ENCODE data around the gene CCNE1.
"Not testable (repeated sequence)": the region's sequence is repeated elsewhere in the genome, so short reads cannot be mapped to it uniquely, and the experiment has no call there.

The CCNE1 gene

GRCh38 chr19:29815231-29815630 is 3.4 kb downstream of the CCNE1 start:
- no peak for DNase-seq (ENCODE audit: low read depth)

- peak; percentile 22 for DNase-seq (ENCODE audit: low read depth)
Observed at GRCh38 chr19:29817316-29817715, 5.5 kb downstream of the CCNE1 start.

GRCh38 chr19:29819300-29819699 is 7.5 kb downstream of the CCNE1 start:
- no peak for DNase-seq (ENCODE audit: low read depth)

GRCh38 chr19:29819986-29820385 is 8.2 kb downstream of the CCNE1 start:
- no peak for DNase-seq (ENCODE audit: low read depth)

GRCh38 chr19:29823581-29824330 is 12.0 kb downstream of the CCNE1 start:
- no peak for DNase-seq (ENCODE audit: low read depth)

GRCh38 chr19:29825263-29825662 is 13.5 kb downstream of the CCNE1 start:
- not testable (repeated sequence) for DNase-seq (ENCODE audit: low read depth)

GRCh38 chr19:29831041-29831548 is 19.3 kb downstream of the CCNE1 start:
- DNase-seq (ENCODE audit: low read depth), result peak; percentile 35

GRCh38 chr19:29831686-29832085 is 19.9 kb downstream of the CCNE1 start:
- DNase-seq (ENCODE audit: low read depth), result no peak

GRCh38 chr19:29832801-29833200 is 21.0 kb downstream of the CCNE1 start:
- DNase-seq (ENCODE audit: low read depth), result no peak

GRCh38 chr19:29833614-29834261 is 21.9 kb downstream of the CCNE1 start:
- DNase-seq (ENCODE audit: low read depth), result no peak

- no peak for DNase-seq (ENCODE audit: low read depth)
Observed at GRCh38 chr19:29834991-29835846, 23.4 kb downstream of the CCNE1 start.

- no peak for DNase-seq (ENCODE audit: low read depth)
Observed at GRCh38 chr19:29836409-29836825, 24.6 kb downstream of the CCNE1 start.

- DNase-seq (ENCODE audit: low read depth), result no peak
Observed at GRCh38 chr19:29837448-29837981, 25.7 kb downstream of the CCNE1 start.

- DNase-seq (ENCODE audit: low read depth), result no peak
Observed at GRCh38 chr19:29837996-29838395, 26.2 kb downstream of the CCNE1 start.

GRCh38 chr19:29840066-29840950 is 28.5 kb downstream of the CCNE1 start:
- no peak for DNase-seq (ENCODE audit: low read depth)

- no peak for DNase-seq (ENCODE audit: low read depth)
Observed at GRCh38 chr19:29841209-29841558, 29.4 kb downstream of the CCNE1 start.

- DNase-seq (ENCODE audit: low read depth), result peak; percentile 86
Observed at GRCh38 chr19:29841559-29842367, 30.0 kb downstream of the CCNE1 start.

GRCh38 chr19:29842471-29843179 is 30.8 kb downstream of the CCNE1 start:
- no peak for DNase-seq (ENCODE audit: low read depth)

- no peak for DNase-seq (ENCODE audit: low read depth)
Observed at GRCh38 chr19:29843180-29844051, 31.6 kb downstream of the CCNE1 start.

Data from iris pigment epithelial cell (primary cell).